WTC11 (cell line): ENCODE results near the gene NR1H2. TPM values are rescaled to one million over a fixed set of nuclear protein-coding genes. Genes with fewer than 3 reads are reported as not detected.
A peak's percentile ranks its signal among the peaks of the same experiment; 100 is the strongest.

Experiments
- CREM ChIP-seq: sonication (generic); formaldehyde crosslinking; IDR thresholded peaks from 2 replicates; pipeline ENCODE4 v1.8.1; 2022; ENCODE audit warnings: mild to moderate bottlenecking, missing genetic modification reagents, moderate library complexity
- FOXK1 ChIP-seq: sonication (generic); formaldehyde crosslinking; IDR thresholded peaks from 2 replicates; pipeline ENCODE4 v1.8.0; 2022; ENCODE audit warnings: mild to moderate bottlenecking, moderate library complexity, missing genetic modification reagents
- GABPB1 ChIP-seq: sonication (generic); formaldehyde crosslinking; IDR thresholded peaks from 2 replicates; pipeline ENCODE4 v1.8.1; 2023; ENCODE audit warnings: mild to moderate bottlenecking, missing genetic modification reagents
- HMGA2 ChIP-seq: fragments of 250-450 bp; sonication (Bioruptor Pico); IDR thresholded peaks from 2 replicates; pipeline ENCODE4 v1.4.0; 2021; ENCODE audit warnings: mild to moderate bottlenecking, moderate library complexity
- IRF2 ChIP-seq: sonication (generic); formaldehyde crosslinking; IDR thresholded peaks from 2 replicates; pipeline ENCODE4 v1.8.0; 2022; ENCODE audit warnings: low read depth, missing genetic modification reagents, borderline replicate concordance
- JAZF1 ChIP-seq: fragments of 250-450 bp; sonication (Bioruptor Pico); IDR thresholded peaks from 2 replicates; pipeline ENCODE4 v1.9.0; 2021; ENCODE audit warnings: moderate library complexity, mild to moderate bottlenecking, inconsistent platforms
- NR2C2 ChIP-seq: sonication (generic); formaldehyde crosslinking; IDR thresholded peaks from 2 replicates; pipeline ENCODE4 v1.8.0; 2022; ENCODE audit warnings: mild to moderate bottlenecking, missing genetic modification reagents
- PRRX2 ChIP-seq: fragments of 250-450 bp; sonication (Bioruptor Pico); IDR thresholded peaks from 2 replicates; pipeline ENCODE4 v1.8.0; 2021; ENCODE audit warnings: mild to moderate bottlenecking
- ZNF138 ChIP-seq: sonication (generic); formaldehyde crosslinking; conservative IDR thresholded peaks from 2 replicates; pipeline ENCODE4 v1.8.1; 2022; ENCODE audit warnings: mild to moderate bottlenecking, moderate library complexity, missing genetic modification reagents
- ZNF219 ChIP-seq: sonication (generic); formaldehyde crosslinking; IDR thresholded peaks from 2 replicates; pipeline ENCODE4 v1.8.0; 2023; ENCODE audit warnings: missing genetic modification reagents, mild to moderate bottlenecking, borderline replicate concordance
- ZNF232 ChIP-seq: sonication (generic); formaldehyde crosslinking; IDR thresholded peaks from 2 replicates; pipeline ENCODE4 v1.8.0; 2022; ENCODE audit warnings: mild to moderate bottlenecking, missing genetic modification reagents
- ZNF263 ChIP-seq: sonication (generic); formaldehyde crosslinking; IDR thresholded peaks from 2 replicates; pipeline ENCODE4 v1.8.1; 2022; ENCODE audit warnings: low read depth, mild to moderate bottlenecking, moderate library complexity, missing genetic modification reagents
- ZNF416 ChIP-seq: fragments of 250-450 bp; sonication (Bioruptor Pico); IDR thresholded peaks from 2 replicates; pipeline ENCODE4 v1.9.0; 2021; ENCODE audit warnings: mild to moderate bottlenecking, inconsistent platforms
- ZNF423 ChIP-seq: fragments of 250-450 bp; sonication (Bioruptor Pico); IDR thresholded peaks from 2 replicates; pipeline ENCODE4 v2.1.2; 2022; ENCODE audit warnings: mild to moderate bottlenecking, moderate library complexity
- ZNF671 ChIP-seq: fragments of 250-450 bp; sonication (Bioruptor Pico); IDR thresholded peaks from 2 replicates; pipeline ENCODE4 v1.8.0; 2021; ENCODE audit warnings: mild to moderate bottlenecking
- total RNA-seq: library from RNA; stranded (reverse); gene quantifications from 3 replicates; pipeline ENCODE4 v1.2.3, GENCODE V29; 2021
- TF ChIP-seq, protein P1 (sequence below): sonication (generic); formaldehyde crosslinking; conservative IDR thresholded peaks from 2 replicates; pipeline ENCODE4 v1.8.1; 2023; ENCODE audit warnings: mild to moderate bottlenecking, low read depth, missing genetic modification reagents, moderate library complexity
- TF ChIP-seq, protein P2 (sequence below): sonication (generic); formaldehyde crosslinking; IDR thresholded peaks from 2 replicates; pipeline ENCODE4 v1.8.1; 2023; ENCODE audit warnings: mild to moderate bottlenecking, missing genetic modification reagents
- TF ChIP-seq, protein P3 (sequence below): fragments of 200-600 bp; IDR thresholded peaks from 2 replicates; pipeline ENCODE4 v1.8.0; 2022; ENCODE audit warnings: antibody characterized with exemption
- TF ChIP-seq, protein P4 (sequence below): fragments of 250-450 bp; sonication (Bioruptor Pico); IDR thresholded peaks from 2 replicates; pipeline ENCODE4 v1.9.0; 2021; ENCODE audit warnings: moderate library complexity, mild to moderate bottlenecking, inconsistent platforms, borderline replicate concordance
- TF ChIP-seq, protein P5 (sequence below): sonication (generic); formaldehyde crosslinking; IDR thresholded peaks from 2 replicates; pipeline ENCODE4 v1.8.0; 2023; ENCODE audit warnings: missing genetic modification reagents, mild to moderate bottlenecking, borderline replicate concordance
- TF ChIP-seq, protein P6 (sequence below): sonication (generic); formaldehyde crosslinking; IDR thresholded peaks from 2 replicates; pipeline ENCODE4 v1.8.1; 2023; ENCODE audit warnings: mild to moderate bottlenecking, missing genetic modification reagents
- TF ChIP-seq, protein P7 (sequence below): sonication (generic); formaldehyde crosslinking; IDR thresholded peaks from 2 replicates; pipeline ENCODE4 v1.8.1; 2022; ENCODE audit warnings: low read depth, mild to moderate bottlenecking, moderate library complexity, missing genetic modification reagents, borderline replicate concordance
- TF ChIP-seq, protein P8 (sequence below): sonication (generic); formaldehyde crosslinking; IDR thresholded peaks from 2 replicates; pipeline ENCODE4 v1.8.1; 2022; ENCODE audit warnings: mild to moderate bottlenecking, missing genetic modification reagents, moderate library complexity, borderline replicate concordance

NR1H2 gene
- total RNA-seq, 1 experiment from 2014 or later, result 45.8 TPM

DNA sequence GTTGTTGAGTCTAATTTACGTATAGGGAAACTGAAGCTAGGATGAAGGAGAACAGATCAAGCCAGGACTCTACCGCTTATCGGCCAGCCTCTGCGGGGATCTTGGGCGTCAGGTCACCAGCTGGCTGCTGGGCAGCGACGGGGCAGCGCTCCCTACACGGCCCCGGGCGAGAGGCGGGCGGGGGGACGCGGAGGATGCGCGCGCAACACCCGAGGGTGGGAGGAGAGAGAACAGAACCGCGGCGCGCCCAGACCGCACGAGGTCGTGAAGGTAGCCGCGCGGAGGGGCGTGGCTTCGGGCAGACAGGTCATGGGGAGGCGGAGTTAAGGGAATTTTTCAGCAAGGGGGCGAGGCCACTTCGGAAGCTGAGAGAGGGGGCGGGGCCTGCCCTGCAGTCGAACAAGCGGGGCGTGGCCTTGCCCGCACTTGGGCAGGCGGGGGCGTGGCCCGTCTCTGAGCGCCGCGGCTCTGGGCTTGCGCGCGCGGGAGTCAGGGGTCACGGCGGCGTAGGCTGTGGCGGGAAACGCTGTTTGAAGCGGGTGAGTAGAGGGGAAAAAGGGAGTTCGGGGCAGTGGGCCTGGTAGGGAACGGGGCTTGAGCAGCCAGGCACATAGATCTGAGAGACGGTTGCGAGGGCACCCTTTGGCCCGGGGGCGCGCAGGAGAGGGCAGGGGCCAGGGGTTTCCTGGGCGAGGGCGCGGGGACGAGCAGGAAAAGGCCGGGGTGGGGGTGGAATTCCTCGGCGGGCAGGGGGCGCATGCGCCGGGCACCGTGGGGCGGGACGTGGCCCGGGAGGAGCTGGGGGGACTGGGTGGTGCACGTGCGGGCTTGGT is 7.8 kb downstream of the NR1H2 start, which contains the start of gene POLD1 (continued):
- TF ChIP-seq ZNF138 (CRISPR knock-in tag), result no peak
- TF ChIP-seq, protein P1, sequence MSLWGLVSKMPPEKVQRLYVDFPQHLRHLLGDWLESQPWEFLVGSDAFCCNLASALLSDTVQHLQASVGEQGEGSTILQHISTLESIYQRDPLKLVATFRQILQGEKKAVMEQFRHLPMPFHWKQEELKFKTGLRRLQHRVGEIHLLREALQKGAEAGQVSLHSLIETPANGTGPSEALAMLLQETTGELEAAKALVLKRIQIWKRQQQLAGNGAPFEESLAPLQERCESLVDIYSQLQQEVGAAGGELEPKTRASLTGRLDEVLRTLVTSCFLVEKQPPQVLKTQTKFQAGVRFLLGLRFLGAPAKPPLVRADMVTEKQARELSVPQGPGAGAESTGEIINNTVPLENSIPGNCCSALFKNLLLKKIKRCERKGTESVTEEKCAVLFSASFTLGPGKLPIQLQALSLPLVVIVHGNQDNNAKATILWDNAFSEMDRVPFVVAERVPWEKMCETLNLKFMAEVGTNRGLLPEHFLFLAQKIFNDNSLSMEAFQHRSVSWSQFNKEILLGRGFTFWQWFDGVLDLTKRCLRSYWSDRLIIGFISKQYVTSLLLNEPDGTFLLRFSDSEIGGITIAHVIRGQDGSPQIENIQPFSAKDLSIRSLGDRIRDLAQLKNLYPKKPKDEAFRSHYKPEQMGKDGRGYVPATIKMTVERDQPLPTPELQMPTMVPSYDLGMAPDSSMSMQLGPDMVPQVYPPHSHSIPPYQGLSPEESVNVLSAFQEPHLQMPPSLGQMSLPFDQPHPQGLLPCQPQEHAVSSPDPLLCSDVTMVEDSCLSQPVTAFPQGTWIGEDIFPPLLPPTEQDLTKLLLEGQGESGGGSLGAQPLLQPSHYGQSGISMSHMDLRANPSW (CRISPR knock-in tag), result no peak
- TF ChIP-seq, protein P2, sequence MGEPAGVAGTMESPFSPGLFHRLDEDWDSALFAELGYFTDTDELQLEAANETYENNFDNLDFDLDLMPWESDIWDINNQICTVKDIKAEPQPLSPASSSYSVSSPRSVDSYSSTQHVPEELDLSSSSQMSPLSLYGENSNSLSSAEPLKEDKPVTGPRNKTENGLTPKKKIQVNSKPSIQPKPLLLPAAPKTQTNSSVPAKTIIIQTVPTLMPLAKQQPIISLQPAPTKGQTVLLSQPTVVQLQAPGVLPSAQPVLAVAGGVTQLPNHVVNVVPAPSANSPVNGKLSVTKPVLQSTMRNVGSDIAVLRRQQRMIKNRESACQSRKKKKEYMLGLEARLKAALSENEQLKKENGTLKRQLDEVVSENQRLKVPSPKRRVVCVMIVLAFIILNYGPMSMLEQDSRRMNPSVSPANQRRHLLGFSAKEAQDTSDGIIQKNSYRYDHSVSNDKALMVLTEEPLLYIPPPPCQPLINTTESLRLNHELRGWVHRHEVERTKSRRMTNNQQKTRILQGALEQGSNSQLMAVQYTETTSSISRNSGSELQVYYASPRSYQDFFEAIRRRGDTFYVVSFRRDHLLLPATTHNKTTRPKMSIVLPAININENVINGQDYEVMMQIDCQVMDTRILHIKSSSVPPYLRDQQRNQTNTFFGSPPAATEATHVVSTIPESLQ (CRISPR knock-in tag), result no peak
- TF ChIP-seq ZNF263 (CRISPR knock-in tag), result no peak
- no peak for TF ChIP-seq ZNF219
- no peak; the same call in 1 of the 2 replicates for TF ChIP-seq ZNF416 (CRISPR knock-in tag)
- TF ChIP-seq, protein P3, sequence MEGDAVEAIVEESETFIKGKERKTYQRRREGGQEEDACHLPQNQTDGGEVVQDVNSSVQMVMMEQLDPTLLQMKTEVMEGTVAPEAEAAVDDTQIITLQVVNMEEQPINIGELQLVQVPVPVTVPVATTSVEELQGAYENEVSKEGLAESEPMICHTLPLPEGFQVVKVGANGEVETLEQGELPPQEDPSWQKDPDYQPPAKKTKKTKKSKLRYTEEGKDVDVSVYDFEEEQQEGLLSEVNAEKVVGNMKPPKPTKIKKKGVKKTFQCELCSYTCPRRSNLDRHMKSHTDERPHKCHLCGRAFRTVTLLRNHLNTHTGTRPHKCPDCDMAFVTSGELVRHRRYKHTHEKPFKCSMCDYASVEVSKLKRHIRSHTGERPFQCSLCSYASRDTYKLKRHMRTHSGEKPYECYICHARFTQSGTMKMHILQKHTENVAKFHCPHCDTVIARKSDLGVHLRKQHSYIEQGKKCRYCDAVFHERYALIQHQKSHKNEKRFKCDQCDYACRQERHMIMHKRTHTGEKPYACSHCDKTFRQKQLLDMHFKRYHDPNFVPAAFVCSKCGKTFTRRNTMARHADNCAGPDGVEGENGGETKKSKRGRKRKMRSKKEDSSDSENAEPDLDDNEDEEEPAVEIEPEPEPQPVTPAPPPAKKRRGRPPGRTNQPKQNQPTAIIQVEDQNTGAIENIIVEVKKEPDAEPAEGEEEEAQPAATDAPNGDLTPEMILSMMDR, result no peak
- TF ChIP-seq PRRX2 (CRISPR knock-in tag), result 0 out of 2 replicates have a peak, but pooled peaks have one; percentile 19
- TF ChIP-seq, protein P4, sequence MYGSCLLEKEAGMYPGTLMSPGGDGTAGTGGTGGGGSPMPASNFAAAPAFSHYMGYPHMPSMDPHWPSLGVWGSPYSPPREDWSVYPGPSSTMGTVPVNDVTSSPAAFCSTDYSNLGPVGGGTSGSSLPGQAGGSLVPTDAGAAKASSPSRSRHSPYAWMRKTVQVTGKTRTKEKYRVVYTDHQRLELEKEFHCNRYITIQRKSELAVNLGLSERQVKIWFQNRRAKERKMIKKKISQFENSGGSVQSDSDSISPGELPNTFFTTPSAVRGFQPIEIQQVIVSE (CRISPR knock-in tag), result no peak
- TF ChIP-seq, protein P5, sequence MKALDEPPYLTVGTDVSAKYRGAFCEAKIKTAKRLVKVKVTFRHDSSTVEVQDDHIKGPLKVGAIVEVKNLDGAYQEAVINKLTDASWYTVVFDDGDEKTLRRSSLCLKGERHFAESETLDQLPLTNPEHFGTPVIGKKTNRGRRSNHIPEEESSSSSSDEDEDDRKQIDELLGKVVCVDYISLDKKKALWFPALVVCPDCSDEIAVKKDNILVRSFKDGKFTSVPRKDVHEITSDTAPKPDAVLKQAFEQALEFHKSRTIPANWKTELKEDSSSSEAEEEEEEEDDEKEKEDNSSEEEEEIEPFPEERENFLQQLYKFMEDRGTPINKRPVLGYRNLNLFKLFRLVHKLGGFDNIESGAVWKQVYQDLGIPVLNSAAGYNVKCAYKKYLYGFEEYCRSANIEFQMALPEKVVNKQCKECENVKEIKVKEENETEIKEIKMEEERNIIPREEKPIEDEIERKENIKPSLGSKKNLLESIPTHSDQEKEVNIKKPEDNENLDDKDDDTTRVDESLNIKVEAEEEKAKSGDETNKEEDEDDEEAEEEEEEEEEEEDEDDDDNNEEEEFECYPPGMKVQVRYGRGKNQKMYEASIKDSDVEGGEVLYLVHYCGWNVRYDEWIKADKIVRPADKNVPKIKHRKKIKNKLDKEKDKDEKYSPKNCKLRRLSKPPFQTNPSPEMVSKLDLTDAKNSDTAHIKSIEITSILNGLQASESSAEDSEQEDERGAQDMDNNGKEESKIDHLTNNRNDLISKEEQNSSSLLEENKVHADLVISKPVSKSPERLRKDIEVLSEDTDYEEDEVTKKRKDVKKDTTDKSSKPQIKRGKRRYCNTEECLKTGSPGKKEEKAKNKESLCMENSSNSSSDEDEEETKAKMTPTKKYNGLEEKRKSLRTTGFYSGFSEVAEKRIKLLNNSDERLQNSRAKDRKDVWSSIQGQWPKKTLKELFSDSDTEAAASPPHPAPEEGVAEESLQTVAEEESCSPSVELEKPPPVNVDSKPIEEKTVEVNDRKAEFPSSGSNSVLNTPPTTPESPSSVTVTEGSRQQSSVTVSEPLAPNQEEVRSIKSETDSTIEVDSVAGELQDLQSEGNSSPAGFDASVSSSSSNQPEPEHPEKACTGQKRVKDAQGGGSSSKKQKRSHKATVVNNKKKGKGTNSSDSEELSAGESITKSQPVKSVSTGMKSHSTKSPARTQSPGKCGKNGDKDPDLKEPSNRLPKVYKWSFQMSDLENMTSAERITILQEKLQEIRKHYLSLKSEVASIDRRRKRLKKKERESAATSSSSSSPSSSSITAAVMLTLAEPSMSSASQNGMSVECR, result no peak
- peak; percentile 79; the same call in 1 of the 2 replicates for TF ChIP-seq ZNF232 (CRISPR knock-in tag)
- TF ChIP-seq CREM (CRISPR knock-in tag), result peak; percentile 67; the same call in 1 of the 2 replicates
- TF ChIP-seq JAZF1 (CRISPR knock-in tag), result no peak
- TF ChIP-seq, protein P6, sequence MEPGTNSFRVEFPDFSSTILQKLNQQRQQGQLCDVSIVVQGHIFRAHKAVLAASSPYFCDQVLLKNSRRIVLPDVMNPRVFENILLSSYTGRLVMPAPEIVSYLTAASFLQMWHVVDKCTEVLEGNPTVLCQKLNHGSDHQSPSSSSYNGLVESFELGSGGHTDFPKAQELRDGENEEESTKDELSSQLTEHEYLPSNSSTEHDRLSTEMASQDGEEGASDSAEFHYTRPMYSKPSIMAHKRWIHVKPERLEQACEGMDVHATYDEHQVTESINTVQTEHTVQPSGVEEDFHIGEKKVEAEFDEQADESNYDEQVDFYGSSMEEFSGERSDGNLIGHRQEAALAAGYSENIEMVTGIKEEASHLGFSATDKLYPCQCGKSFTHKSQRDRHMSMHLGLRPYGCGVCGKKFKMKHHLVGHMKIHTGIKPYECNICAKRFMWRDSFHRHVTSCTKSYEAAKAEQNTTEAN, result peak; percentile 74; the same call in 1 of the 2 replicates
- peak; percentile 57 for TF ChIP-seq FOXK1 (CRISPR knock-in tag)
- TF ChIP-seq IRF2 (CRISPR knock-in tag), result no peak
- TF ChIP-seq HMGA2 (CRISPR knock-in tag), result no peak
- no peak for TF ChIP-seq ZNF423 (CRISPR knock-in tag)
- TF ChIP-seq NR2C2 (CRISPR knock-in tag), result peak; percentile 80
- TF ChIP-seq, protein P7, sequence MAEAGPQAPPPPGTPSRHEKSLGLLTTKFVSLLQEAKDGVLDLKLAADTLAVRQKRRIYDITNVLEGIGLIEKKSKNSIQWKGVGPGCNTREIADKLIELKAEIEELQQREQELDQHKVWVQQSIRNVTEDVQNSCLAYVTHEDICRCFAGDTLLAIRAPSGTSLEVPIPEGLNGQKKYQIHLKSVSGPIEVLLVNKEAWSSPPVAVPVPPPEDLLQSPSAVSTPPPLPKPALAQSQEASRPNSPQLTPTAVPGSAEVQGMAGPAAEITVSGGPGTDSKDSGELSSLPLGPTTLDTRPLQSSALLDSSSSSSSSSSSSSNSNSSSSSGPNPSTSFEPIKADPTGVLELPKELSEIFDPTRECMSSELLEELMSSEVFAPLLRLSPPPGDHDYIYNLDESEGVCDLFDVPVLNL (CRISPR knock-in tag), result peak; percentile 86; the same call in 1 of the 2 replicates
- TF ChIP-seq, protein P8, sequence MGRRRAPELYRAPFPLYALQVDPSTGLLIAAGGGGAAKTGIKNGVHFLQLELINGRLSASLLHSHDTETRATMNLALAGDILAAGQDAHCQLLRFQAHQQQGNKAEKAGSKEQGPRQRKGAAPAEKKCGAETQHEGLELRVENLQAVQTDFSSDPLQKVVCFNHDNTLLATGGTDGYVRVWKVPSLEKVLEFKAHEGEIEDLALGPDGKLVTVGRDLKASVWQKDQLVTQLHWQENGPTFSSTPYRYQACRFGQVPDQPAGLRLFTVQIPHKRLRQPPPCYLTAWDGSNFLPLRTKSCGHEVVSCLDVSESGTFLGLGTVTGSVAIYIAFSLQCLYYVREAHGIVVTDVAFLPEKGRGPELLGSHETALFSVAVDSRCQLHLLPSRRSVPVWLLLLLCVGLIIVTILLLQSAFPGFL (CRISPR knock-in tag), result no peak
- TF ChIP-seq GABPB1, result peak; percentile 36; the same call in 1 of the 2 replicates
- peak; percentile 62; the same call in 1 of the 2 replicates for TF ChIP-seq ZNF671 (CRISPR knock-in tag)
